Astrocyte (in vitro differentiated cells and primary cell): Measurements from ENCODE around the gene CD164. TPM values are rescaled to one million over a fixed set of nuclear protein-coding genes. Genes with fewer than 3 reads are reported as not detected.
"Not testable (repeated sequence)": the region's sequence is repeated elsewhere in the genome, so short reads cannot be mapped to it uniquely, and the experiment has no call there.

Experiments
- DNase-seq: peaks from one replicate; pipeline ENCODE4 v3.0.0-alpha.2; 2010; ENCODE audit warnings: low read depth
- FAIRE-seq: peaks from 2 replicates; lab custom pipeline; 2011; peaks lifted over from hg19 to GRCh38; lab: Jason Lieb, UNC
- H2AFZ ChIP-seq: 2 replicates; pipeline ENCODE4 v1.6.0; 2012; ENCODE audit warnings: low read depth, low read length, inconsistent platforms
- H3K27ac ChIP-seq: 2 replicates; pipeline ENCODE4 v1.5.1; 2011; ENCODE audit warnings: low read depth, low read length, inconsistent platforms
- H3K27me3 ChIP-seq: 2 replicates; pipeline ENCODE4 v1.6.0; 2011; ENCODE audit warnings: low read length, inconsistent platforms; ENCODE audit not compliant: insufficient read depth
- H3K36me3 ChIP-seq: 2 replicates; pipeline ENCODE4 v1.5.1; 2011; ENCODE audit warnings: low read length, inconsistent platforms; ENCODE audit not compliant: insufficient read depth
- H3K4me1 ChIP-seq: 2 replicates; pipeline ENCODE4 v1.5.1; 2011; ENCODE audit warnings: low read length, inconsistent platforms; ENCODE audit not compliant: insufficient read depth
- H3K4me2 ChIP-seq: 2 replicates; pipeline ENCODE4 v1.6.0; 2012; ENCODE audit warnings: low read length, inconsistent platforms
- H3K4me3 ChIP-seq: 2 replicates; pipeline ENCODE4 v1.5.1; 2011; ENCODE audit warnings: low read depth, mild to moderate bottlenecking, low read length, inconsistent platforms; ENCODE audit not compliant: insufficient read depth
- H3K79me2 ChIP-seq: 2 replicates; pipeline ENCODE4 v1.6.0; 2012; ENCODE audit warnings: mild to moderate bottlenecking, low read length, inconsistent platforms; ENCODE audit not compliant: insufficient read depth
- H3K9ac ChIP-seq: 2 replicates; pipeline ENCODE4 v1.6.0; 2012; ENCODE audit warnings: mild to moderate bottlenecking, low read length, inconsistent platforms
- H3K9me3 ChIP-seq: 2 replicates; pipeline ENCODE4 v1.5.1; 2012; ENCODE audit warnings: low read depth, mild to moderate bottlenecking, low read length, inconsistent platforms; ENCODE audit not compliant: insufficient read depth
- H4K20me1 ChIP-seq: 2 replicates; pipeline ENCODE4 v1.6.0; 2012; ENCODE audit warnings: low read length, inconsistent platforms; ENCODE audit not compliant: insufficient read depth
- H3K27ac Mint-ChIP-seq: one replicate; pipeline ENCODE4 v1.8.0; 2021; ENCODE audit warnings: mild to moderate bottlenecking, mixed read lengths; ENCODE audit not compliant: unreplicated experiment
- H3K27me3 Mint-ChIP-seq: one replicate; pipeline ENCODE4 v1.8.0; 2021; ENCODE audit warnings: low read depth, mixed read lengths; ENCODE audit not compliant: unreplicated experiment
- H3K36me3 Mint-ChIP-seq: one replicate; pipeline ENCODE4 v1.8.0; 2021; ENCODE audit warnings: low read depth, mixed read lengths; ENCODE audit not compliant: unreplicated experiment
- H3K4me1 Mint-ChIP-seq: one replicate; pipeline ENCODE4 v1.8.0; 2021; ENCODE audit warnings: low read depth, mixed read lengths; ENCODE audit not compliant: unreplicated experiment
- H3K4me3 Mint-ChIP-seq: one replicate; pipeline ENCODE4 v1.8.0; 2021; ENCODE audit warnings: mild to moderate bottlenecking, moderate library complexity, mixed read lengths; ENCODE audit not compliant: unreplicated experiment
- H3K9me3 Mint-ChIP-seq: one replicate; pipeline ENCODE4 v1.8.0; 2021; ENCODE audit warnings: mild to moderate bottlenecking, mixed read lengths; ENCODE audit not compliant: unreplicated experiment
- CTCF ChIP-seq: IDR thresholded peaks from 2 replicates; pipeline ENCODE4 v1.5.1; 2011; ENCODE audit warnings: low read depth, mild to moderate bottlenecking, inconsistent platforms, low read length, moderate library complexity; ENCODE audit not compliant: insufficient read depth
- EZH2 ChIP-seq: IDR thresholded peaks from 2 replicates; pipeline ENCODE4 v1.6.1; 2012; ENCODE audit warnings: mild to moderate bottlenecking, low read length, inconsistent platforms; ENCODE audit not compliant: insufficient read depth
- total RNA-seq: library from RNA; stranded (reverse); gene quantifications from 2 replicates; pipeline ENCODE4 v1.2.1, GENCODE V29; 2021

Gene CD164
- total RNA-seq, 1 donor from 2014 or later, result 345 TPM

- Histone ChIP-seq H3K4me2 (no peak overlapping the region), H3K4me3 (no peak overlapping the region), H3K27me3 (no peaks in the 10 kb centered on the region), H3K79me2 (no peaks in the 10 kb centered on the region), H2AFZ (no peak overlapping the region), H4K20me1 (no peaks in the 10 kb centered on the region), H3K9ac (no peak overlapping the region), H3K9me3 (no peaks in the 10 kb centered on the region), H3K36me3 (no peaks in the 10 kb centered on the region), H3K27ac (no peak overlapping the region), H3K4me1 (no peaks in the 10 kb centered on the region)
- no peak for FAIRE-seq
- Mint-ChIP-seq H3K4me1 (peaks cover 2% of the 10 kb centered on the region), H3K36me3 (peaks cover 3% of the 10 kb centered on the region), H3K4me3 (no peak overlapping the region), H3K27me3 (peaks cover 3% of the 10 kb centered on the region), H3K9me3 (peaks cover 5% of the 10 kb centered on the region), H3K27ac (no peak overlapping the region)
- DNase-seq, result no peak
- TF ChIP-seq EZH2, result no peak
- no peak for TF ChIP-seq CTCF
These were observed 42.2 kb downstream of the CD164 start for GRCh38 chr6:109339906-109340678.

GRCh38 chr6:109336221-109336961 lies 45.9 kb downstream of the CD164 start:
- H3K9me3 ChIP-seq, result no peaks in the 10 kb centered on the region
- no peak overlapping the region for H3K4me3 ChIP-seq
- H3K9me3 Mint-ChIP-seq, result peaks cover 5% of the 10 kb centered on the region
- DNase-seq, result no peak
- no peak overlapping the region for H3K4me3 Mint-ChIP-seq
- no peaks in the 10 kb centered on the region for H3K4me1 ChIP-seq
- peaks cover 2% of the 10 kb centered on the region for H3K4me1 Mint-ChIP-seq
- peaks cover 3% of the 10 kb centered on the region for H3K36me3 Mint-ChIP-seq
- H3K4me2 ChIP-seq, result no peak overlapping the region
- H3K27ac ChIP-seq, result no peak overlapping the region
- H3K27me3 Mint-ChIP-seq, result peaks cover 3% of the 10 kb centered on the region
- no peaks in the 10 kb centered on the region for H3K36me3 ChIP-seq
- FAIRE-seq, result no peak
- no peaks in the 10 kb centered on the region for H4K20me1 ChIP-seq
- no peaks in the 10 kb centered on the region for H3K79me2 ChIP-seq
- no peaks in the 10 kb centered on the region for H3K27me3 ChIP-seq
- no peak overlapping the region for H3K9ac ChIP-seq
- H3K27ac Mint-ChIP-seq, result no peak overlapping the region
- no peak overlapping the region for H2AFZ ChIP-seq
- no peak for TF ChIP-seq CTCF
- no peak for TF ChIP-seq EZH2

- H3K4me1 ChIP-seq, FAIRE-seq, H3K4me3 ChIP-seq, H3K79me2 ChIP-seq, H3K27ac Mint-ChIP-seq, DNase-seq, H3K27me3 ChIP-seq, H3K36me3 ChIP-seq, H4K20me1 ChIP-seq, H3K4me2 ChIP-seq, H3K27me3 Mint-ChIP-seq, H2AFZ ChIP-seq, H3K4me3 Mint-ChIP-seq, H3K9me3 Mint-ChIP-seq, H3K9me3 ChIP-seq, H3K27ac ChIP-seq, H3K36me3 Mint-ChIP-seq, H3K4me1 Mint-ChIP-seq, H3K9ac ChIP-seq: not testable (repeated sequence)
These were observed 48.4 kb downstream of the CD164 start for GRCh38 chr6:109333870-109334269.
